Adrenal gland (tissue), 12 donors: ENCODE measurements around the gene PPP2R5D. TPM values are rescaled to one million over a fixed set of nuclear protein-coding genes. Genes with fewer than 3 reads are reported as not detected.

Experiments
- DNase-seq, 7 donors: peaks; one replicate each; pipeline ENCODE4 v3.0.0-alpha.2; 2019 to 2020
- H3K27ac ChIP-seq, 5 donors: fragments of 200-600 bp; sonication (generic) in 4 of 5; 1 replicate in 3 of 5; 2 replicates in 2 of 5; pipeline versions ENCODE4 v1.5.1 to v1.8.0; 2016 to 2020; ENCODE audit warnings: mild to moderate bottlenecking in 1 of 5
- H3K27me3 ChIP-seq: fragments of 200-600 bp; 2 replicates; pipeline ENCODE4 v1.8.0; 2021
- H3K36me3 ChIP-seq, 2 donors: fragments of 200-600 bp; replicated peaks in 1 of 2; 1 replicate in 1 of 2; 2 replicates in 1 of 2; pipeline versions ENCODE4 v1.5.1 to v1.8.0; 2018 to 2022
- H3K4me1 ChIP-seq, 2 donors: fragments of 200-600 bp; replicated peaks in 1 of 2; 1 replicate in 1 of 2; 2 replicates in 1 of 2; pipeline versions ENCODE4 v1.5.1 to v1.8.0; 2018 to 2021
- H3K4me3 ChIP-seq, 4 donors: fragments of 200-600 bp; sonication (generic) in 3 of 4; one replicate each; pipeline ENCODE4 v1.5.1; 2016 to 2018
- H3K9me3 ChIP-seq, 3 donors: fragments of 200-600 bp; sonication (generic) in 1 of 3; replicated peaks in 1 of 3; 1 replicate in 2 of 3; 2 replicates in 1 of 3; pipeline versions ENCODE4 v1.5.1 to v1.8.0; 2016 to 2021
- CTCF ChIP-seq, 6 experiments: fragments of 450-650 bp in 4 of 6; fragments of 200-600 bp in 2 of 6; sonication (generic) in 1 of 6; IDR thresholded peaks; 1 replicate in 5 of 6; 2 replicates in 1 of 6; pipeline versions ENCODE4 v1.5.1 to v1.8.0; 2016 to 2021; ENCODE audit warnings: antibody characterized with exemption in 6 of 6, mild to moderate bottlenecking in 2 of 6, moderate library complexity in 1 of 6
- POLR2A ChIP-seq, 2 donors: fragments of 450-650 bp; IDR thresholded peaks; one replicate each; pipeline ENCODE4 v1.6.1; 2017; ENCODE audit warnings: antibody characterized with exemption in 2 of 2, mild to moderate bottlenecking in 2 of 2, moderate library complexity in 1 of 2
- WGBS, 4 donors: extraction: QIAGEN DNeasy Blood & Tissue Kit in 2 of 4; methylation state at CpG; one replicate each; pipeline versions ENCODE4 v1.1.5 to v1.1.7; 2013 to 2017; 5-methylcytosine and 5-hydroxymethylcytosine counted together
- intact Hi-C, 2 donors: fragments of 100-400 bp; cut with DNase I; formaldehyde crosslinking; loops; one replicate each; pipeline versions ENCODE4 v1.14.1 to v1.15.0; 2022 to 2023
- polyA plus RNA-seq, 3 donors: library from polyadenylated mRNA; stranded (reverse); fragments of 200-250 nt in 2 of 3; fragments of 350-450 nt in 1 of 3; fragmentation: Illumina TruSeq in 1 of 3; extraction: RNeasy Lipid Tissue Mini Kit (QIAGEN cat#74804) in 1 of 3; gene quantifications; one replicate each; pipeline ENCODE4 v1.2.3, GENCODE V29; 2013 to 2014
- total RNA-seq, 9 donors: library from RNA; depleted of rRNA in 4 of 9; stranded (reverse); fragments of >200 nt in 4 of 9; fragments of 120-200 nt in 1 of 9; fragmentation: NEBNext Ultra II Directional in 1 of 9; extraction: Animal tissue kit (Norgen Biotek cat#: 25700) in 1 of 9; gene quantifications; one replicate each; pipeline versions ENCODE4 v1.1.0 to v1.2.4, GENCODE V29; 2013 to 2023
- donor health status: healthy with polysubstance abuse.
- donor health status: Bipolar disorder and iron deficiency.
- donor health status: DM: yes; HTN: yes; CAD: no.
- donor health status: DM: no; HTN: no; CAD: no.
- donor health status: DM: no; HTN: no; CAD: no.
- donor health status: DM: yes; HTN: yes; CAD: no.

The PPP2R5D gene
- total and polyA plus RNA-seq, 12 donors = 24.2 to 97.8 (median 33.7) TPM

- no peak overlapping the region for H3K27ac ChIP-seq
- H3K36me3 ChIP-seq = no peaks in the 10 kb centered on the region
- TF ChIP-seq CTCF (IDR thresholded peaks at IDR 0.05) = no peak
- TF ChIP-seq POLR2A (IDR thresholded peaks at IDR 0.05) = no peak
- no peaks in the 10 kb centered on the region for H3K27me3 ChIP-seq
- H3K4me1 ChIP-seq = peaks cover 10% of the 10 kb centered on the region in 2 donors
- H3K4me3 ChIP-seq = no peak overlapping the region
- WGBS, 4 donors = 74 to 88% (median 84%) methylated on average over 8 of the region's 8 CpGs
- intact Hi-C loops = no loop called here
- H3K9me3 ChIP-seq = no peaks in the 10 kb centered on the region
- no peak for DNase-seq
These were observed 26.2 kb upstream of the PPP2R5D start for GRCh38 chr6:42958125-42958524.

- H3K9me3 ChIP-seq = no peaks in the 10 kb centered on the region
- 21 to 43% (median 27%) methylated on average over 13 of the region's 13 CpGs for WGBS, 4 donors
- TF ChIP-seq POLR2A (IDR thresholded peaks at IDR 0.05) (no peak), CTCF (IDR thresholded peaks at IDR 0.05) (no peak)
- peaks cover 10% of the 10 kb centered on the region in 2 donors for H3K4me1 ChIP-seq
- H3K36me3 ChIP-seq = peaks cover 0 to 9% of the 10 kb centered on the region in 2 donors
- no peak overlapping the region for H3K27ac ChIP-seq
- no peaks in the 10 kb centered on the region for H3K27me3 ChIP-seq
- H3K4me3 ChIP-seq = peak overlapping the region in 1 of 4 donors; percentile 59
- DNase-seq = no peak
- intact Hi-C loops = no loop called here
These were observed 24.5 kb upstream of the PPP2R5D start for GRCh38 chr6:42959917-42960242.

- peaks cover 10% of the 10 kb centered on the region in 2 donors for H3K4me1 ChIP-seq
- H3K27ac ChIP-seq = peak within 1 kb of the TSS in 1 of 5 donors; percentile 29
- WGBS, 4 donors = 2 to 24% (median 3%) methylated on average over 10 to 62 of the region's 62 CpGs
- DNase-seq = peak; percentile 46 to 71 (median 55)
- H3K4me3 ChIP-seq = peak within 1 kb of the TSS in 1 of 4 donors; percentile 59
- H3K9me3 ChIP-seq = no peaks in the 10 kb centered on the region
- TF ChIP-seq CTCF (IDR thresholded peaks at IDR 0.05) = no peak
- no peak for TF ChIP-seq POLR2A (IDR thresholded peaks at IDR 0.05)
- H3K36me3 ChIP-seq = peaks cover 0 to 15% of the 10 kb centered on the region in 2 donors
- intact Hi-C loops = no loop called here
- no peaks in the 10 kb centered on the region for H3K27me3 ChIP-seq
These were observed 23.9 kb upstream of the PPP2R5D start, which contains the start of gene GNMT for GRCh38 chr6:42960243-42961019. Gene GNMT (plus strand): TSS chr6:42960754. CDS start chr6:42960768, 14 bp downstream.

GRCh38 chr6:42961020-42961470 is 23.3 kb upstream of the PPP2R5D start:
- no peak for TF ChIP-seq CTCF (IDR thresholded peaks at IDR 0.05)
- TF ChIP-seq POLR2A (IDR thresholded peaks at IDR 0.05) = no peak
- WGBS, 4 donors = 11 to 58% (median 21%) methylated on average over 4 to 15 of the region's 15 CpGs
- Histone ChIP-seq H3K4me1 (peaks cover 10% of the 10 kb centered on the region in 2 donors), H3K27me3 (no peaks in the 10 kb centered on the region), H3K4me3 (peak overlapping the region in 1 of 4 donors; percentile 59), H3K36me3 (peaks cover 0 to 21% of the 10 kb centered on the region in 2 donors), H3K9me3 (no peaks in the 10 kb centered on the region), H3K27ac (peak overlapping the region in 1 of 5 donors; percentile 29)
- intact Hi-C loops = no loop called here
- DNase-seq = peak in 6 of 7 donors; percentile 35 to 63 (median 48)
